Stimulated activated CD8-positive, alpha-beta memory T cell treated with anti-CD3 and anti-CD28 coated beads, Interleukin-15, amount 100 ng/mL, for 48 hours (primary cell): Measurements from ENCODE around the gene PCBP4.

Experiments
- DNase-seq, 2 donors: peaks; one replicate each; pipeline ENCODE4 v3.0.0-alpha.2; 2020; ENCODE audit warnings: low read depth in 2 of 2

PCBP4 gene

DNA sequence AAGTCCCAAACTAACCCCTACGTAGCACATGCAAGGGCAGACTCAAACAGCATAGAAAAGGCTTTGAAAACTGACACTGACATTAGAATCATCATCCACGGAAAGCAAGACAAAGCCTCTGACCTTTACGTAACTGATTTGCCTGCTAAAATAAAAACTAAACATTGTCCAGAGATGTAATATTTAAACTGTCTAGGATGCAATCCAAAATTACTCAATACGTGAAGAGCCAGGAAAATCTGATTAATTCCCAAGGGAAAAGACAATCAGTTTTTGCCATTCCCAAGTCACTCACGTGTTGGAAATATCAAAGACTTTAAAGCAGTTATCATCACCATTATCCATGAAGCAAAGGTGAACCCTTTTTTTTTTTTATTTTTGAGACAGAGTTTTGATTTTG, 50.8 kb downstream of the PCBP4 start:
- DNase-seq: no peak

DNA sequence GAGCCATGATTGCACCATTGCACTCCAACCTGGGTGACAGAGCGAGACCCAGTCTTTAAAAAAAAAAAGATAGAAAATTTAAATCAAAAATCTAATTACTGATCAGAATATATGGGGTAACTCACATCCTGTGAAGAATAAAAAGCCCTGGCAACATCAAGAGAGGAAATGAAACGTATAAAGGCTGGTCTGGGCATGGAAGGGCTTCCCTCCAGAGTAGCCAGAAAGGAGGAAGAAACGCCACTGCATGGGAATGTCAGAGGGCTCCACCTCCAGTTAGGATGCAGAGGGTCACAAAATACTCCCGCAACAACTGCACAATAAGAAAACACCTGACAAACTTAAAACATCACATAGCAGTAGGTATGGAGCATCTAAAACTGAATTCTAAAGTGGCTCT, 59.2 kb downstream of the PCBP4 start:
- no peak for DNase-seq
